NT2/D1 (cell line): ENCODE results near the gene FRMD4A.

ENCODE experiments used
- YY1 ChIP-seq: IDR thresholded peaks from 2 replicates; pipeline ENCODE4 v1.6.1; 2011; ENCODE audit not compliant: insufficient read length, insufficient read depth
- ZNF274 ChIP-seq: IDR thresholded peaks from 2 replicates; pipeline ENCODE4 v1.6.1; 2011; ENCODE audit warnings: mild to moderate bottlenecking, low read depth, low read length

DNA sequence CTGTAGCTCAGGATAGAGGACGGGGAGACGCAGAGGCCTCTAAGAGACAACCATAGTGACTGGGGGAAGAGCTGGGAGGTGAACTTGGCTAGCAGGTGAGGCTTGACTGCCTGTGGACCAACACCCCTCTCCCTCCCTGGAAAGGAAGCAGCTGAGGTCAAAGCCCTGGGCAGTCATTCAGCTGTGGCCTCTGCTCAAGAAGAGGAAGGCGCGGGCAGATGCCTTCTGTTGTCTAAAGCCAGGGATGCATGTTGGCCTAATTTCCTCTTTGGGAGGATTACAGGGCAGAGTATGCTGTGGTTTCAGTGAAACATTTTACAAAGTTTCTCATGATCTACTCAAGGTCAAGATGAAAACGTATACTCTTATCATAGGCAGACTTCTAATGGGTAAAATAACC lies 416.8 kb downstream of the FRMD4A start:
- TF ChIP-seq YY1, result no peak
- no peak for TF ChIP-seq ZNF274
